GM21381 (cell line): Measurements from ENCODE around the gene CCDC175.

ENCODE experiments used
- ATAC-seq: cut with Tn5 transposase; IDR thresholded peaks from one replicate; pipeline ENCODE4 v1.9.1; 2021; ENCODE audit warnings: mild to moderate bottlenecking, moderate library complexity; ENCODE audit not compliant: unreplicated experiment

The CCDC175 gene

DNA sequence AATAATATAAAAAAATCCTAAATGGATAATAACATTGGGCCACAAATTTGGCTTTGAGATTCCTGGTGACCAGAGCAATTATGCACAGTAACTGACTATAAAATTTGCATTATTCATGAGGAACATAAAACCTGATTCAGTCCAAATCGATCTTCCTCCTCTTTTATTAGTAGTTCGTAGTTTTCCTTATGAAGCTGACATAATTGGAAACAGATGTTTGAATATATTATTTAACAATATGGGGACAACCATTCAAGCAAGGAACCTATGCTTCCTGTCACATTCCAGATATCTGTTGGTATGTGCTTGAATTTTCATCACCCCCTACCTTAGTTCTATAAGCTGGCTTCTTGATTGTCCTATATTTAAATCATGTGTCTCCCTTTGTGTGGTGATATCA lies 34.9 kb downstream of the CCDC175 start:
- no peak for ATAC-seq

DNA sequence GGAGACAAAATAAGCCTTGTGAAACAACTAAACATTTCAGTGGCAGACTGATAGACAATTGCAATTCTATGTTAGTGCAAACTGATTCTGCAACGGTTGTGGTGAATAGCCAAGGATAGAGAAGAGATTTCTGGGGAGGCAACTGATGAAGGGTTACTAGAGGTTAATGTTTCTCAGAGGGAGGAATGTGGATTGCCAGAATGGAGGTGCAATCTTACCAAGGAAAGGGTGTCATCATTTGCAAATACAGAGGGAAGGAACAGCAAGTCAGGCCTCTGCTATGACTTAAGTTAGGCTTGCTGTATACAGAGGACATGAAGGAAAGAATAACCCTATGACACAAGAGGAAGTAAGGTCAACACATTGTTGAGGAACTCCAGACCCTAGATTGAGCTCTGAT lies 35.8 kb downstream of the CCDC175 start:
- ATAC-seq = no peak

DNA sequence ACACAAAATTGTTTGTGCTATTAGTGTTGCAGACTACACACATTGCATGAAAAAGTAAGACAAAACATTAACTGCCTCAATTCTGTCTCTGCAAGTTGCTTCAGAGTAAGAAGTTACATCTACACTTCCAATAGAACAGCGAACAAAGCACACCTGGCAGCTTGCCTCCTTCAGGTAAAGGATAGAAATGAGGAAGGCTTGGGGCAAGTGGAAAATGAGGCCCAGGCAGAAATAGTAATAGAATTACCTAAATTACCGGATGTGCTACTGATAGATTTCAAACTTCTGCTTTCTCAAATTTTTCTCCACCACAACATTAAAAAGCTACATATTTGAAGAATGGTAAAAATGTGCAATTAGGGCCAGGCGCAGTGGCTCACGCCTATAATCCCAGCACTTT lies 37.7 kb downstream of the CCDC175 start:
- ATAC-seq = no peak

DNA sequence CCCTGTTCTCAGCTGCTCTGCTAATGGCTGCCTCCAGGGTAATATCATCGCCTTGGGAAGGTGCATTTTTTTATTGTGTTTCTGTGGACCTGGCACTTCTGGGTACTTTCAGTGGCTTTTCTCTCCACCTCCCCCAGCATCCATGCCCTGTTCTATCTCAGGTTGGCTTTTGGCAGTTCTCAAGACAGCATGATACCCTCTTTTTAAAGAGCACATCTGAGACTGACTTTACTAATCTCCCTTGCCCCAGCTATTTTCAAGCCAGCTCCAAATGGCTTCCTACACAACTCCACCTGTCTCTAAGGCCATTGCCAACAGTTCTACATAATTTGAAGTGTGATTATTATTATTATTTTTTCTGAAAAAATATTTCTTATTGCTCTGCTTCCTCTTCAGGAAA lies 39.1 kb downstream of the CCDC175 start:
- no peak for ATAC-seq

DNA sequence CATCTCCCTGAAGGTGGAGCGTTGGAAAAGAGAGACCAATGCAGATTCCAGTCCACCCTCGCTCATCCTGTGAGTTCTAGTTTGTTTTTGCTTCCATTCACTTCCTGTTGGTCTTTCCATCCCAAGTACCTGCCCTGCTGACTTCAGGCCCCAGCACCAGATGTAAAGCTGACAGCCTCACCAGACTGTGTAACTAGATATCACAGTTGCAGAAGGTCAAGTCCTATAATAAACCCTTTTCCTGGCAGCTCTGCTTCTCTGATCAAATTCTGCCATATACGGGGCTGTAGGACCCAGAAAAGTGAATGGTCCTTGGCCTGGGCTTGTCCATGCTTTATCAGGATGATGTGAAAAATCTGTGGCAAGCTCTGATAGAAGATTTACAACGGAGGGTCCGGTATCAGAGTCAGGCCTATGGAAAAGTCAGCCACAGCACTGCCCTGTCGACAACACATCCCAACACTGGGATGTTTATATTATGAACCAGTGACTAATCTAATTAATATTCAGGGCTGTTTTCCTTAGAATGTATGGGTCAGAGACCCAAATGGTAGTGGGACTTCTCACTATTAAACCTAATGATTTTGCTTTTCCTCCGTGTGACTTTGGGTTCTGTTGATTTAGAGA lies 42.1 kb downstream of the CCDC175 start:
- ATAC-seq = no peak

DNA sequence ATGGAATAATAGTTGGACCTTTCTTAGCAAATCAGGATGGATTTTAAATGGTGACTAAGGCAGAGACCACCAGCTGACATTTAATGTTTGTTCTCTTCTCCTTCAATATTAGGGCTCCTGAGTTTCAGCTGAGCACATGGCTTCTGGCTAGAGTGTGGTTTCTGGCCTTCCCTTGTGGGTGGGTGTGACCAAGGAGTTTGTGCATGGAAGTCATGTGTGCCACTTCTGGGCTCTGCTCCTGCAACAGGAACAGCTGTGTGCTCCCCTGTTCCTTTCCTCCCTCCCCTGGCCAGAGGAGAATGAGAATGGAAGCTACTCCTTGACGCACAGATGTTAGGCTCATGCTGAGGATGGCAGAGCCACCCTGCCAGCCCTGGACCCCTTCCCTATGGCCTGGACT lies 44.2 kb downstream of the CCDC175 start:
- ATAC-seq = no peak

DNA sequence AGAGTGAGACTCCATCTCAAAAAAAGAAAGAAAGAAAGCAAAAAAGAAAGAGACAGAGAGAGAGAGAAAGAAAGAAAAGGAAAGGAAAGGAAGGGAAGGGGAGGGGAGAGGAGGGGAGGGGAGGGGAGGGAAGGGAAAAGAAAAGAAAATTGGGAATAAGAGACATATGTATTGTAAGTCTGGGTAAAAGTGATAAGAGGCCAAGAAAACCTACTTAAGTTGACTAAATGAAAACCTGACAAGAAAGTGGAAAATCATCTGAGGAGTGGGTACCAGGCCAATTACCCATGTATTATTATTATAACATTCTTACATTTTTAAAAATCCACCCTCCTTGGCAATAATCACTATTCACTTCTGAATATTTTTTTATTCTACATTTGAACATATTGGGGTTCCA lies 46.3 kb downstream of the CCDC175 start:
- ATAC-seq = no peak

DNA sequence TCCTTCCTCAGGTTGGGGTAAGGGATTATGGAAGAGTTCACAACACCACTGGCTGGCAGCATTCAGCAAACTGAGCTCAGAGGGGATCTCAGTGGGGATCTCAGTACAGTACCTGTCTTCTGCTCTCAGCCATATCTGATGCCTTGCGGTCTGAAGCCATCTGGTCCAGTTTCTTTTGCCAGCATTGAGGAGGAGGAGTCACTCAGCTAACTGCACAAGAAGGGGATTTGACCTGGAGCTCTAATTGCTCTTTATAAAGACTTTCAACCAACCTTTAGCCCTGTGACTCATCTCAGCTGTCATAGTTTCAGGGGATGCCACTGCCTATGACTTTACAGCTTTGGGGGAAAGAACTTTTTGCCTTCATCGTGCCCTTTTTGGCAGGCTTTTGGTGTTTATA lies 47.4 kb downstream of the CCDC175 start:
- no peak for ATAC-seq

DNA sequence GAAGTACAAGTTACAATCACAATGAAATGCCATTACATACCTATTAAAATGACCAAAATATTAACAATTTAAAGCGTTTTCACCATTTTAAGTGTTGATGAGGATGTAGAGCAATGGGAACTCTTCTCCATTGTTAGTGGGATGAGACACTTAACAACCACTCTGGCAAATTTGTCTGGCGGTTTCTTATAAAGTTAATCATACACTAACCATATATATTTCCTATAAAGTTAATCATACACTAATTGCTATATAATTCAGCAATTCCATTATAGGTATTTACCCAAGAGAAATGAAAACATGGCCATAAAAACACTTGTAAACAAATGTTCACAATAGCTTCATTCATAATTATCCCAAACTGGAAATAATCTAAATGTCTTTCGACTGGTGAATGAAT lies 56.4 kb downstream of the CCDC175 start:
- ATAC-seq = no peak

DNA sequence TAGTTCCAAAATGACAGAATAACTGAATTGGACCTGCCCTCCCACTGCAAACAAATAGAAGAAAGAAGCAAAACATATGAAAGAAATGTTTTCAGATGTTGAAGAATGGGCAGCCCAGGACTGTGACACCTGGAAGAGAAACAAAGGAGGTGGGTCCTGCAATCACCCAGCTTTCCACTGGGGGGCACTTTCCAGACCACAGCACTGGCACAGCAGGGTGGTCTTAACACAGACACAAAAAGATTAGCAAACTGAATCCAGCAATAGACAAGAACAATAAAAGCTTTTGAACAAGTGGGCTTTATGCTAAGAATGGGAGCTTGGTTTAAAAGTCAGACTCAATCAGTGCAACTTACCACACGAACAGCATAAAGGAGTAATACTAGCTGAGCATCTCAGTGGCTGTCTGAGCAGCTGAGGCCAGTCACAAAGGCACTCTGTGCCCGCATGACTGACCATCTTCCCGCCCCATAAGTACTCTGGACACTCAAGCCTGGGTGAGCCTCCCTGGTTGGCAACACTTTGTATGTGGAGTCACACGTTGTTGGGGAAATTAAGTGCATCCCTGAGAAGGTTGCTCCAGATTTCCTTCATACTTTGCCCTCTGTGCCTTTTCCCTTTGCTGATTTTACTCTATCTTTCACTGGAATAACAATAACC lies 64.6 kb downstream of the CCDC175 start:
- no peak for ATAC-seq

DNA sequence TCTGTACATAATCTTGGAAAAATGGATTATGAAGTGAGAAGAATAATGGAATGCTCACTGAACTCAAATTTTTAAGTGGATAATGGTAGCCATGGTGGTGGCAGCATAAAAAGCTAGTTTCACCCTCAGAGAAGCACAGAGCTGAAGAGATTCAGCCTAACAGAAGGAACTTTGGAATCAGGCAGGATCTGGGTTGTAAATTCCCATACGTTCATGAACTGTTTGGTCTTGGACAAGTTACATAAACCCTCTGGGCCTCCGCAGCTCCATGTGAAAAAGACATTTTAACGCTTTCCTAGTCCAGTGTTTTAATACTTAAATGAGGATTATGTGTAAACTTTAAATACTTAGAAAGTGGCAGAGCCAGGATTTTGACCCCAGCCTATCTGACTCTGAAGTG lies 65.6 kb downstream of the CCDC175 start:
- no peak for ATAC-seq

DNA sequence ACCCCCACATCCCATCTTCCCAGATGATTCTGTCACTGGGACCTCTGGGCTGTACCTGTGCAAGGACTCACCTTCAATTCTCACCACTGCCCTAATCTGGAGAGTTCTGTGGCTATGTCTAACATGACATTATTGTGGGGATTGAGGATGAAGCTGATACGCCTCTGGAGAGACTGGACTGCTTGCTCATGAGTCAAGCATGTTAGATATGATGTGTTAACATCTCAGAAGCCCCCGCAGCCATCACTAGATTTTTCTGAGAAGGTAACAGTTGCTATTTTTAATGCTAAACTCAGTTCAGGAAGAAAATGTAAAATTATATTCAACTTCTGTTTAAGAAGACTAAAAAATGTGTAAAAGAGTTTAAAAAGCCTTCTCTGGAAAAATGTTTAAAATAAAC lies 66.6 kb downstream of the CCDC175 start:
- no peak for ATAC-seq

DNA sequence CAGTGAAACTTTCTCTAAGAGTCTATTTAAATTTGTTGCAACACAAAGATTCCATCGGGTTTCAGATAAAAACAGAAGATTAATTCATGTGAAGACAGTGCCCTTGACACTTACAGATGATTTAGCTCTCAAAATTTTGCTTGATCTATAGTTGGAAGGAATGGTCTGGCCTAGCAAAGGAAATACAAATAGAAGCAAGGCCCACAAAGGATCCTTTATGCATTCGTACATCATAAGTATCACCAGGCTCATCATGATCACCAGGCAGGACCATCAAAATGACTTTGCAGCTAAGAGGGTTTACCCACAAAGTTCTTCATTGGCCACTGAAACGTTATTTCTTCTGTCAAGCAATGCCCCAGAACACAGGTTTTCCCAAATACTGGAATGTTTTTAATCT lies 67.5 kb downstream of the CCDC175 start:
- no peak for ATAC-seq

DNA sequence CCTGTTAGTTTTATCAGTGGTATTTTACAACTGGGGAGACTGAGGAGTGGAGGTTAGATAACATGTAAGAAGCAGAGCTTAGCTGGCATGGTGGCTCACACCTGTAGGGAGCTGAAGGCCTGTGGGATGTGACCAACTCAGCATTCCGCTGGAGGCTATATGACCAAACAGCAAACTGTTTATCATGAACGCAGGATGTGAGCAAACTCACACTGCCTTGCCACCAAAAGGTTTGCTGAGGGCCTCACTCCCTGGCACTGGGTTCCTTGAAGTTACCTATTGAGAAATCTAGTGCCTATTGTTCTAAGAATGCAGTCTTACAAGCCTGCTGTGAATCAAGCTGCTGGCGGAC lies 68.9 kb downstream of the CCDC175 start:
- no peak for ATAC-seq

DNA sequence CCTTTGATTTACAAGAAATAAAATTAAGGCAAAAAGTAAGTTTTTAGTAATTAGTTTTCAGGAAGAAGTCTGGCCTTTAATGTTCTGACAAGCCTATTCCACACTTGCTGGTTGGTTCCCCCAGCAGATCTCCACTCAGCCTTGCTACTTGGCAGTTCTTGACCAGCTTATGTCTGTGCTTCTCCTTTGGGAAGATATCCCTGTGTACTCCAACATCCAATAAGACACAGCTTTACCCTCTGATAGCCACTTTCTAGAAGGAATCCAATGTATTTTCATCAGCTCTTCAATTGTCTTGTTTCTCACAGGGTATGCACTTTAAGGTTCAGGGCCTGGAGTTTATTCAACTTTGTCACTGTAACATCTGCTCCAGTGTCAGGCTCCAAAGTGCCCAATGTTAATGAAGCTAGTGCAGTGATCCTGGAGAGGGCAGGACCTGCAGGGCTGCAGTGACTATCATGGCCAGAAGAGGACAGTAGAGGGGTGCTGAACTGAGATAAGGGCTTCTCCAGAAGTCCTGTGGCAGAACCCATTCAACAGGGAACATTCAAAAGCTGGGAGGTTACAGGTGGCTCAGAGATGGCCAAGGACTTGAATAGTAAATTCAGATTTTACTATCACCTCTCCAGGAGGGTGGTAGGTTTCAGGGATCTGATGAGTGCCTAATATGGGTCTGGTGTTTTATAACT lies 69.4 kb downstream of the CCDC175 start:
- peak; percentile 83 for ATAC-seq

DNA sequence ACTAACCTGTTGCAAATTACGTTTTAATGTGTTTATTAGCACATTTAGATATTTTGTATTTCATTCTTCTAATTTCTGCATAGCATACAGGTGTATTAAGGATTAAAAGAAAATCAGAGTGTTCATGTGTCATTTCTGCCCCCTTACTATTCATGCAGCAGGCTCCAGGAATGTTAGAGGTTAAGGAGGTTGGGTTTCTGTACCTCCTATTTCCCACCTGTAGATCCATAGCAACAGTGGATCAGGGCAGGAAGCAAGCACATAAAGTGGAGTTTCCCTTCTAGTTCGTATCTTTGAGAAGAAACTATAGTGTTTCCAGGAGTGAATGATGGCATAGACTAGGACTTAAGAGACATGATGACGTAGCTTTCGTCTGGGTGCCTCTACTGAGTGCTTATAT lies 73.4 kb downstream of the CCDC175 start:
- no peak for ATAC-seq

DNA sequence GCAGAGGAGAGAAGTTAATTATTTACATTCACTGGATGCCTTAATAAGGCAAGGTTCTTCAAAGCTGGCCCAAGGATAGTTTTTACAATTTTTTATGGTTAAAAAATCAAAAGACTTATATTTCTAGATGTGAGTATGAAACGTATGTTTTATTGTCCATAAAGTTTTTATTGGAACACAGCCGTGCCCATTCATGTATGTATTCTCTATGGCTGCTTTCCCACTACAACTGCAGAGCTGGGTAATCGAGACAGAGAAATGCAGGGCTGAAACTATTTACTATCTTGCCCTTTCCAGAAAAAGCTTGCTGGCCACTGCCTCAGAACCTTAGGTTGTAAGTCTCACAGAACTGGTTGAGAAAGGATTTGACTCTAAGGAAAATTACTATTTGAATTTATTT lies 75.9 kb downstream of the CCDC175 start:
- no peak for ATAC-seq

DNA sequence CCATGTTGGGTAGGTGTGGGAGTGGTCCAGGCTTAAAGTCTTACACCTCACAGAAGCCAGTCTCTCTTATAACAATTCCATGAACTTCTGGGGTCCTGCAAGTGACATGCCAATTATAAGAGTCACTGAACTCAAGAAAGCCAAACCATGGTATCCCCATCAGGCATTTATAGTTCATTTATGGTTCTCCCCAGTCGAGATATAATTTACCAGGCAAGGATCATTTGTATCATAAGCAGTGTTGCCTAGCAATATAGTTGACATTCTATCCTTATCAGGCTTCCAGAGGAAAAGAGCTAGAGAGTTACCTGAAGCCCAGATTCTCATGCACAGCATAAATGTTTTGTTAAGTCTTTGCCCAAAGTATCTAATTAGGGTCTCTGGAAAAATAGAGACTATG lies 84.2 kb downstream of the CCDC175 start:
- ATAC-seq = no peak

DNA sequence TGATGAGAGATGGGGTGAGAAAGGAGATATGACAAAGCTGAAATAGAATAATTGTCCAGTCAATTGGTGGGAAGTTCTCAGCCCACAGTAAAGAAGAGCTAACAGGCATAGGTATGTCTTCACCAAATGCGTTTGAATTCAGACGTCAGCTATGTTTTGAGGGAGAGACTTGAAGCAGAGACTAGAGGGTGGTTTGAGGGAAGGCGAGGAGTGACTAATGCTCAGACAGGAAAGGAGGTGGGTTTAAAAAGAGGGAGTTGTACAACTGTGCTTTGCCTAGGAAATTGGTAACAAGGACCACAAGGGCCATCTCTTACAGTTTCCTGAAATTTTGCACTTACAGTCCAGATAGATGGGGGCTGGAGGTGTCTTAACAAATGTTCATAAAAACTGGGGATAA lies 85.9 kb downstream of the CCDC175 start:
- ATAC-seq = no peak

DNA sequence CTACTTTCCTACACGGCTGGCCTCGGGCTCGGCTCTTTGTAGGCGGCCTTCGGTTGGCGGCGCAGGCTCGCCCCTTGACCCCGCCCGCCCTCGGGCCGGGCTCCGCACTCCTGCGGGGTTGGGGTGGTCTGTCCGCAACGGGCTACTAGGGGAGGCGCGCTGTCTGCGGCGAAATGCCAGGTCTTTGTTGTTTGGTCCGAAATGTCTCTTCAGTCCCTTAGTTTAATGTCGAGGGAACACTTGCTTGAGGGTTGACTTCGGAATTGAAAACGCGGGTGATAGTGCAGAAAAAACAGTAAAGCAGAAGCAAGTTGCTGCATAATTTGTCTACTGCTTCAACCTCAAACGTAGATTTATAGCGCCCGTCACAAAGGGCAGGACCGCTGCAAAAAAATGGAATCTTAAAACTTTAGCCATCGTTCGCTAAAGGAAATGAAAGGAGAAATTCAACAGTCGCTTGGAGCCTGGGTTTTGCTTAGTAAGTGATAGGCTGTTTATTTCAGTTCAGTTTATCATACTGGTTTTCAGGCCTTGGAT lies 91.9 kb downstream of the CCDC175 start:
- peak; percentile 39 for ATAC-seq

DNA sequence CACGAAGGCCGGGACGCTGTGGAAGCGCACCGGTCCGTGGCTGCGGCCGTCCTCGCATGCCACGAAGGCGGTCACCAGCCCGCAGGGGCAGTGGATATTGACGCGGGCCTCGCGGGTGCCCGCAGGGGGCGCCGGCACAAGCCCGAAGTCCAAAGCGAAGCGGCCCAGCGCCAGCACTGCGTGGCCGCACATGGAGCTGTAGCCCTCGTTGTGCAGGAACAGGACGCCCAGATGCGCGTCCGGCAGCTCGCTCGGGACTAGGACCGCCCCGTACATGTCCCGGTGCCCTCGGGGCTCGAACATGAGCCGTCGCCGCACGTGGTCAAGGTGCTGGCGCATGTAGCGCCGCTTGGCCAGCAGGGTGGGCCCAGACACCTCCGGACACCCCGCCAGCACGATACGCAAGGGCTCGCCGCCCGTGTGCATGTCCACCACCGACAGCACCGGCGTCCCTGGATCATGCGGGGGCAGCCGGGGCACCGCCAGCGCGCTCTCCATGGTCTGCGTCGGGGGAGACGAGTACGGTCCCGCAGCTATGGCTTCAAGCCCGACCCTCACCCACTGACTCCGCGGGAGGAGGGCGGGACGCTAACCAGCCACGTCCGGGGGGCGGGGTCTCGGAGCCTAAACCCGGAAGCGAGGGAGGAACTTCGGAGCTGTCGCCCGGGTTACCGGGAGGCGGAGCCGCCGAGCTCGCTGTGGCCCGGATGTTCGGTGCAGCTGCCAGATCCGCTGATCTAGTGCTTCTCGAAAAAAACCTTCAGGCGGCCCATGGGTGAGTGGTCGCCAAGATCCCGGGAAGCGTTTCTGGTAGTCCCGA lies 92.6 kb downstream of the CCDC175 start, which contains the start of the genes JKAMP and L3HYPDH:
TSS of gene JKAMP (plus strand) at position 699 of the 820 bp plus-strand sequence. CDS start at position 772, 73 bp downstream.
TSS of gene L3HYPDH (minus strand) at position 590 of the 820 bp plus-strand sequence. CDS start at position 498, 92 bp downstream.
- peak; percentile 84 for ATAC-seq
